ENCODE results near the gene RING1.

Gene RING1

GRCh38 chr6:33208091-33208967, at the start of gene RING1:
RING1 (plus strand) TSS chr6:33208500; CDS start chr6:33208823, 323 bp downstream.
- no peak for FAIRE-seq
- peak; percentile 47 for DNase-seq (ENCODE audit: low spot score)

- FAIRE-seq (no peak), DNase-seq (ENCODE audit: low spot score) (no peak)
Observed at GRCh38 chr6:33160096-33160495, 48.2 kb upstream of the RING1 start.

GRCh38 chr6:33160728-33161344, 47.5 kb upstream of the RING1 start:
- DNase-seq (ENCODE audit: low spot score) (peak; percentile 49), FAIRE-seq (no peak)

GRCh38 chr6:33161354-33162331, 46.7 kb upstream of the RING1 start:
- FAIRE-seq (no peak), DNase-seq (ENCODE audit: low spot score) (peak; percentile 25)

DNA sequence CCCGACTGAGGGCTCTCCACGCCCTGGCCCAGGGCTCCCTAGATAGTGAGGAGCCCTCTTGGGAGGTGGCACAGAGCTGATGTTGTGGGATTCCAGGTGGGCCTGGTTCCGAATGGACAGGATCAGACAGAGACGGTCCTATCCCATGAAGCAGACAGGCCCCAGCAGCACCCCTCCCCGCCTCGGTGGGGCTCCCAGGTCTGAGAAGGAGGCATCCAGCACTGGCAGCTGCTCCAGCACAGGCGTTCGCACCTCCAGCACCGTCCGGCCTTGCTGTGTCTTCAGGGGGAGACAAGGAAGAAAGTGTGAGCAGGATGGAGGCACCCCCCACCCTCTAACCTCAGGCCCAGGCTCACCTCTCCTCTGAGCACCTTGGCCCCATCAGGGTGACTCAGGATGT, 44.8 kb upstream of the RING1 start:
- no peak for FAIRE-seq
- no peak for DNase-seq (ENCODE audit: low spot score)

- FAIRE-seq (no peak), DNase-seq (ENCODE audit: low spot score) (no peak)
Observed at GRCh38 chr6:33164176-33164575, 44.1 kb upstream of the RING1 start.

DNA sequence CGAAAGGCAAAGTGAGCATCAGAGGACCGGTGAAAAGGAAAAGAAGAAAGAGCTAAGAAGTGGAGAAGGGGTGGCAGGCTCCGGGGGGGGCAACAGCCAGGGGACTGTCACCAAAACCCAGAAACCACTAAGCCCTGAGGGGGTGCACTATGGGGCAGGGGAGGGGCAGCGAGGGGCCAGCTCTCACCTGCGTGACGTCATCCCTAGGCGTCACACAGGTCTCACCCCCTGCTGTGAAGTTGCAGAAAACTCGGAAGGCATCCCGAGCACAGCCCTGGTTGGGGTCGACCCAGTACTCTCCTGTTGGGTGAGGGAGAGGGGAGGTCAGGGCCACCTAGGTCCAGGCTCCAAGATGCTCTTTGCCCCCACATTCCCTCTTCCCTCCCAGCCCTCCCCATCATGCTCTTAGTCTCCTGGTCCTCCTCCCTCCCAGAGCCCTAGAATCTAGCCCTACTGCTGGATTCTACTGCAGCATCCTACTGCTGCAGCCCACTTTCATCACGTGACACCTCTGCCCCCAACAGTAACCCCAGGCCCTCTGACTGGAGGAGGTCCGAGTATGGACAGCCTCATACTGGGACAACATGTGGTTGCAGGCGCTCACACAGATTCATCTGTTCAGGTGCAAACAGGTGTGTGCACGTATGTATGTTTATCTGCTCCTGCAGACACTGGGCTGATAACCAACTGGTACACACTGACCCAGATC, 43.5 kb upstream of the RING1 start:
- no peak for FAIRE-seq
- DNase-seq (ENCODE audit: low spot score), result no peak

DNA sequence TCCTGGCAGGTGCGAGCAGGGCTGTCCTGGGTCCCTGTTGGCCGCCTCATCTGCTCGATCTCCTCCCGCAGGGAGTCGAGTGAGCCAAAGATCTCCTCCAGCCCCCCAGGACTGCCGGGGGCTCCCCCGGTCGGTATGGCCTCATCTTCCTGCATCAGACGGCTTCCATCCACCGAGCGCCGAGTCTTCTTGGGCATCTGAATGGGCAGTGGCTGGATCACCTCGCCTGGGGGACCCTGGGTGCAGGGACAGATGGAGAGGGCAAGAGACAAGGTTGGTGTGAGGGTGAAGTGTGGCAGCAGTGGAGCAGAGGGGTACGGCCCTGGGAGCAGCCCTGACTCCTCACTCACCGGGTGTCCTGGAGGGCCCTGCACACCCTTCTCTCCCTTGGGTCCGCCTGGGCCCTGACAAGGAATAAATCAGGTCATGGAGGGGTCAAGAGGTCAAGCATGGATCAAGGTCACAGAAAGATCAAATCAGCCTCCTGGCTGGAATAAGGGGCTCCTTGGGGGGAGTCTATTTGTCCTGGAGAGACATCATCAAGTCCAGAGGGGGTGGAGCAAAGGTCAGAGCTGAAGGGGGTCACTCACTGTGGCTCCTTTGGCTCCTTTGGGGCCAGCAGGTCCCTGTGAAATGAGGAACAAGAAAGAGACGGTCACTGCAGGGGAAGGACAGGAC, 42.6 kb upstream of the RING1 start:
- FAIRE-seq (no peak), DNase-seq (ENCODE audit: low spot score) (no peak)

GRCh38 chr6:33166363-33166762, 41.9 kb upstream of the RING1 start:
- no peak for DNase-seq (ENCODE audit: low spot score)
- no peak for FAIRE-seq

GRCh38 chr6:33166811-33167210, 41.5 kb upstream of the RING1 start:
- FAIRE-seq (no peak), DNase-seq (ENCODE audit: low spot score) (no peak)

DNA sequence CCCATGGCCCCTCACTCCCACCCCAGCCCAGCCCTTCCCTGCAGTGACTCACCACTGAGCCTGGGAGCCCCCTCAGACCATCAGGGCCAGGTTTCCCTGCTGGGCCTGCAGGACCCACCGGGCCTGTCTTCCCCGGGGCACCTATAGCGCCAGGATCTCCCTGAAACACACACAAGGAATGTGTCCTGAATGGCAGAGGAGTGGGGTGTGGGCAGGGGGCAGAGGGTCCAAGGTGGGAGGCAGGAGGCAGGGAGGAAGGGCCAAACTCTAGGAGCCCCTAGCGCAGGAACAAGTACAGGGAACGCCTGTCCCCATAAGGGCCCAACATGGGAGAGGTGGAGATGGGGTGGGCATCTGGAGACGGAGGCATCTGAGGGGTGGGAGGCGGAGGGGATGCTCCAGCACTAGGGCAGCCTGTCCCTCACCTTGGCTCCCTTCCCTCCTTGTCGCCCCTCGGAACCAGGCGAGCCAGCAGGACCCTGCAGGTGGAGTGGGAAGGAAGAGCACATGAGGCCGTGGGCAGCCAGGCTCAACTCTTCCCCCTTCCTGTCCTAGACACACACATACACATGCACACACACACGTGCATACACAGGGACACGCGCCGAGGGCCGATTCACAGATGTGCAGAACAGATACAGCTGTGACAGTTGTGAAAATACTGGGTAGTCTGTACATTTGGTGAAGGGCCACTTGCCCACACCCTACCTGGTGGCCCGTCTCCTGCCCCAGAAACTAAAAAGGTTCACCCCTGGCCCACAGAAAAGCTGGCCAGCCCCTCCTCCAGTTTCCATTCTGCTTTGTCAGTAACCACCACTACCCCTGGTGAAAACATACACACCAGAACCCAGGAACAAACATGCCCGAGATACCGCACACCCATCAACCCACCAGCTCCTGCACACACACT, 40.7 kb upstream of the RING1 start:
- FAIRE-seq (no peak), DNase-seq (ENCODE audit: low spot score) (no peak)

GRCh38 chr6:33168284-33168601, 40.1 kb upstream of the RING1 start:
- DNase-seq (ENCODE audit: low spot score) (no peak), FAIRE-seq (no peak)

DNA sequence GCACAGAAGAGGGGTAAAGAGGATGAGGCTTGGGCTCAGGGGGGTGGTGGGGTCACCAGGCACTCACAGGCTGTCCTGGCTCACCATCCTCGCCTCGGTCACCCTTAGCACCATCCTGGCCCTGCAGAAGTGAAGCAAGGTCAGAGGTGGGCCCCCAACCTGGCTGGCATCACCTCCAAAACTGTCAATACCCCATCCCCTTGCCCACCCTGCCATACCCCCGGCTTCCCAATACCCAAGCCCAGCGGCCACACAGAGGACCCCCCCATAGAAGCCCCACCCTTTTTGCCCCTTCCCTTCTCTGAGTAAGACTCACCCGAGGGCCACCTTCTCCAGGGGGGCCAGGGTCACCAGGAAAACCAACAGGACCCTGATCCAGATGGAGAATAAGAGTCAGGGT, 39.7 kb upstream of the RING1 start:
- no peak for DNase-seq (ENCODE audit: low spot score)
- no peak for FAIRE-seq

DNA sequence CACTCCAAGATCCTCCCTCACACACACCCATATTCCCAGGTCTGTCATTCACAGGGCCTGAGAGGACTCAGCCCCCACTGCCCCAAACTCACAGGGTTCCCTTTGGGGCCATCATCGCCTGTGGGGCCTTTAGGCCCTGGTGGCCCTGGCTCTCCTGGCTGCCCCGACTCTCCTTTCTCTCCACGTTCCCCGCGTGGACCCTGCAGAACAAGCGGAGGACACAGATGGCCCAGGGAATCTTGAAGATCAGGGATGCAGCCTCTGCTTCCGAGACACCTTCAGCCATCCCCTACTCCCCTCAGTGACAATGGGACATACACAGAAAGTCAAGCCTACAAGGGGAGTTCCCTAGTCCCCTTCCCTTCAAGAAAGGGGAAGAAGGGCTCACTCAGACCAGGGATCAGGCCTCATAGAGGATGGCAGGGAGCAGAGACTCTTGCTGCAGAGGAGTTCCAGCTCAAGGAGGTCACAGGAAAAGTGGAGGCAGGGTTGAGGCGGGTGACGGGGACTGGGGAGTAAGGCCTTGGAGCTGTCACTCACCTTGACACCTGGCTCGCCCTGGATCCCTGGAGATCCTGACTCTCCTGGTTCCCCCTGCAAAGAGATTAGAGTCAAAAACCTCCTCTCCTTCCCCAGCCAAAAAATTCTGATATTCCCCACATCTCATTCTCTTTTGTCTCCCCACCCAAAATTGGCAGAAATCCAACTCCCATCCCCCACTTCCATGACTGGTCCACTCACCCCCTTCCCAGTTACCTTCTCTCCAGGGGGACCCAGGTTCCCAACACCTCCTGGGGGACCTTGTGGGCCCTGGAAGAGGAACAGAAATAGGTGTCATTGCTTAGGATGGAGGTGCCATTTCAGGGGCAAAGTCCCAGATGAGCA, 38.8 kb upstream of the RING1 start:
- DNase-seq (ENCODE audit: low spot score) (no peak), FAIRE-seq (no peak)

DNA sequence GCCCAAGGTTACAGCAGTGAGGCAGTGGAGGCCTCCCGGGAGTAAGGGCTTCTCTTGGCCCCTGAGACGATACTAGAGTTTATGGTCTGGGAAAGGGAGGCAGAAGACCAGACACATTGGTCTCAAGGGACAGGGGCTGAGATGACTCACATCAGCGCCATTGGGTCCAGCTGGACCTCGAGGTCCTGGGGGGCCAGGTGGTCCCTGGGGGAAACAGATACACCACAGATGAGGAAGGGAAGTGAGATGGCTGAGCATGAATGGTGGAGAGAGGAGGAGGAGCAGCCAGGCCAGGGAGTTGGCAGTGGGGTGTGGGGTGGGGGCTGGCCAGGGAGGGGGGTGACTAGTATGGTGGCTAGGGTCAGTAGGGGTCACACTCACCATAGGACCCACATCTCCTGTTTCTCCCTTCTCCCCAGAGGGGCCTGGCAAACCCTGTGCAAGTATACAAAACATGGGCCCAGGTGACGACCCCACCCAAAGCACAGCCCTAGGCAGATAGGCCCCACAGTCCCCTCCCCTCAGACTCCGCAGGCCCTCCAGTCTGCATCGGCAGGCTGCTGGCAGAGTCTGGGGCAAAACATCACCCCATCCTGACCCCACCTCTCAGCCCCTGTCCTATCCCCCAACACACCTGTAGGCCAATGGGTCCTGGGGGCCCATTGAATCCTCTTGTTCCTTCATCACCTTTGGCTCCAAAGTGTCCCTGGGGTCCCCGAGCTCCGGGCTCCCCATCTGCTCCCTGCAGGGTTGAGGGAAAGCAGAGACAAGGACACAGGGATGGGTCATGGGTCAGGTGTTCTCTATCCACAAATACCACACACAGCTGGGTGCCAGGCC, 37.9 kb upstream of the RING1 start:
- FAIRE-seq (no peak), DNase-seq (ENCODE audit: low spot score) (no peak)

DNA sequence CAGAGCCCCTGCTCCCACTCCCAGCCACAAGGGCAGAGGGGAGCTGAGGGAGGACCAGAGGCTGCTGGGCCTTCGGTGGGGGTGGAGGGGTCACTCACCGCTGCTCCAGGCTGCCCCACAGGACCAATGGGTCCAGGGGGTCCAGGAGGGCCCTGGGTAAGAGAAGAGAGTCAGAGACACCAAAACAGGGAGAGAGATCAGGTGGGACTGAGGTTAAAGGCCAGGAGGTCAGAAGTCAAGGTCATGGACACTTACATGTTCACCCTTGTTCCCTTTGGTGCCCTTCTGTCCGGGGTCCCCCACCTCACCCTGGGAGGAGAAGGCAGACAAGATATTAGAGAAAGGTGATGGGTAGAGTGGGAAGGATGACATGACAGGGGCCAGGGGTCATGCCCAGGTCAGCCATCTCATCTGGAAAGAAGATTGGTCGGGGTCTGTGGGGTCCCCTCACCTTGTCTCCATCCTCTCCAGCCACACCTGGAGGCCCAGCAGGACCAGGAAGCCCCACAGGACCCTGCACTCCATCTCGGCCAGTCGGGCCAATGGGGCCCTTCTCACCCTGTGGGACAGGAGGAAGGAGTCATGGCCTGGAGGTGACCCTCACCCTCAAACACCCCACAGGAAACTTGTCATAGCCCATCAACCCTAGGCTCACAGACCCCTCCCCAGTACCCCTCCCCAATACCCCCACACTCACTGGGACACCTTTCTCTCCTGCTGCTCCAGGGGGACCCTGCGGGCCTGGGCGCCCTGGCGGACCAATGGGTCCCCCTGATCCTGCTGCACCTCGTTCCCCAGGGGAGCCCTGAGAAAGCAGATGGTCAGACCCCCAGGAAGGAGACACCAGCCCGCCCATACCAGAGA, 37.1 kb upstream of the RING1 start:
- DNase-seq (ENCODE audit: low spot score) (no peak), FAIRE-seq (no peak)
